ENCODE results near the gene XPO1.

GRCh38 chr2:61554604-61555003, 16.4 kb upstream of the XPO1 start:
- TF ChIP-seq POLR2A (IDR thresholded peaks at IDR 0.05) (no peak), CTCF (IDR thresholded peaks at IDR 0.05) (no peak)
